Hypothalamus (tissue), 51 donors: ENCODE measurements around the gene KIF13A.
A peak's percentile ranks its signal among the peaks of the same experiment; 100 is the strongest.
"Not testable (repeated sequence)": the region's sequence is repeated elsewhere in the genome, so short reads cannot be mapped to it uniquely, and the experiment has no call there.

Experiments
- DNase-seq, 51 donors: peaks; one replicate each; lab custom pipeline; 2025; lab: John Stamatoyannopoulos, UW

KIF13A gene

GRCh38 chr6:17987447-17987696 is at the start of gene KIF13A:
TSS of gene KIF13A (minus strand) at chr6:17987635. CDS start at chr6:17987463, 172 bp downstream.
- DNase-seq: peak in 1 of 51 donors; percentile 31

- DNase-seq: no peak
Measured at GRCh38 chr6:18036781-18037180, 49.3 kb upstream of the KIF13A start.

GRCh38 chr6:18035330-18035854 is 48.0 kb upstream of the KIF13A start:
- DNase-seq: no peak

GRCh38 chr6:18034798-18035202 is 47.4 kb upstream of the KIF13A start:
- peak in 1 of 51 donors; percentile 3 for DNase-seq

- no peak for DNase-seq
Measured at GRCh38 chr6:18031680-18032256, 44.3 kb upstream of the KIF13A start.

GRCh38 chr6:18031189-18031588 is 43.8 kb upstream of the KIF13A start:
- no peak for DNase-seq

- no peak for DNase-seq
Measured at GRCh38 chr6:18028332-18028731, 40.9 kb upstream of the KIF13A start.

- no peak for DNase-seq
Measured at GRCh38 chr6:18025596-18025995, 38.2 kb upstream of the KIF13A start.

- DNase-seq: peak in 1 of 51 donors; percentile 12
Measured at GRCh38 chr6:18024876-18025275, 37.4 kb upstream of the KIF13A start.

GRCh38 chr6:18023891-18024290 is 36.5 kb upstream of the KIF13A start:
- DNase-seq: no peak

- peak in 2 of 51 donors; percentile 13 to 38 for DNase-seq
Measured at GRCh38 chr6:18022398-18023231, 35.2 kb upstream of the KIF13A start.

- no peak for DNase-seq
Measured at GRCh38 chr6:18021166-18021850, 33.9 kb upstream of the KIF13A start.

GRCh38 chr6:18020545-18020944 is 33.1 kb upstream of the KIF13A start:
- DNase-seq: not testable (repeated sequence)

GRCh38 chr6:18019539-18020534 is 32.4 kb upstream of the KIF13A start:
- no peak for DNase-seq

GRCh38 chr6:18019133-18019532 is 31.7 kb upstream of the KIF13A start:
- DNase-seq: not testable (repeated sequence)

- DNase-seq: no peak
Measured at GRCh38 chr6:18016698-18017097, 29.3 kb upstream of the KIF13A start.

- no peak for DNase-seq
Measured at GRCh38 chr6:18016133-18016532, 28.7 kb upstream of the KIF13A start.

- DNase-seq: no peak
Measured at GRCh38 chr6:18011287-18011686, 23.9 kb upstream of the KIF13A start.

GRCh38 chr6:18010540-18010939 is 23.1 kb upstream of the KIF13A start:
- not testable (repeated sequence) for DNase-seq

- DNase-seq: peak in 1 of 51 donors; percentile 15
Measured at GRCh38 chr6:18004256-18004985, 17.0 kb upstream of the KIF13A start.
